GM12874 (cell line): Measurements from ENCODE around the gene GMPR.

Source experiments
- TF ChIP-seq, protein P1 (sequence below): IDR thresholded peaks from 2 replicates; pipeline ENCODE4 v1.5.1; 2011; ENCODE audit warnings: low read depth, mild to moderate bottlenecking, control low read depth, low read length, moderate library complexity; ENCODE audit not compliant: insufficient read depth

The GMPR gene

DNA sequence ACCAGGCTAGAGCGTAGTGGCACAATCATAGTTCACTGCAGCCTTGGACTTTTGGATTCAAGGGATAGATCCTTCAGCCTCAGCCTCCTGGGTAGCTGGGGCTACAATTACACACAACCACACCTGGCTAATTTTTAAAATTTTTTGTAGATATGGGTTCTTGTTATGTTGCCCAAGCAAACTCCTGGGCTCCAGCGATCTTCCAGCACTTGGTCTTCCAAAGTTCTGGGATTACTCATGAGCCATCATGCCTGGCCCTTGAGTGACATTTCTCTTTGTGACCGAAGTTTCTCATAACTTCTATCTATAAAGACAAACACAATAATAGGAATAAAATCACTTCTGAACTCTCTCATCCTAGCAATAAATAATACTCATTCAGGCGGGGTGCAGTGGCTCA lies 26.1 kb upstream of the GMPR start:
- TF ChIP-seq, protein P1, sequence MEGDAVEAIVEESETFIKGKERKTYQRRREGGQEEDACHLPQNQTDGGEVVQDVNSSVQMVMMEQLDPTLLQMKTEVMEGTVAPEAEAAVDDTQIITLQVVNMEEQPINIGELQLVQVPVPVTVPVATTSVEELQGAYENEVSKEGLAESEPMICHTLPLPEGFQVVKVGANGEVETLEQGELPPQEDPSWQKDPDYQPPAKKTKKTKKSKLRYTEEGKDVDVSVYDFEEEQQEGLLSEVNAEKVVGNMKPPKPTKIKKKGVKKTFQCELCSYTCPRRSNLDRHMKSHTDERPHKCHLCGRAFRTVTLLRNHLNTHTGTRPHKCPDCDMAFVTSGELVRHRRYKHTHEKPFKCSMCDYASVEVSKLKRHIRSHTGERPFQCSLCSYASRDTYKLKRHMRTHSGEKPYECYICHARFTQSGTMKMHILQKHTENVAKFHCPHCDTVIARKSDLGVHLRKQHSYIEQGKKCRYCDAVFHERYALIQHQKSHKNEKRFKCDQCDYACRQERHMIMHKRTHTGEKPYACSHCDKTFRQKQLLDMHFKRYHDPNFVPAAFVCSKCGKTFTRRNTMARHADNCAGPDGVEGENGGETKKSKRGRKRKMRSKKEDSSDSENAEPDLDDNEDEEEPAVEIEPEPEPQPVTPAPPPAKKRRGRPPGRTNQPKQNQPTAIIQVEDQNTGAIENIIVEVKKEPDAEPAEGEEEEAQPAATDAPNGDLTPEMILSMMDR: no peak

DNA sequence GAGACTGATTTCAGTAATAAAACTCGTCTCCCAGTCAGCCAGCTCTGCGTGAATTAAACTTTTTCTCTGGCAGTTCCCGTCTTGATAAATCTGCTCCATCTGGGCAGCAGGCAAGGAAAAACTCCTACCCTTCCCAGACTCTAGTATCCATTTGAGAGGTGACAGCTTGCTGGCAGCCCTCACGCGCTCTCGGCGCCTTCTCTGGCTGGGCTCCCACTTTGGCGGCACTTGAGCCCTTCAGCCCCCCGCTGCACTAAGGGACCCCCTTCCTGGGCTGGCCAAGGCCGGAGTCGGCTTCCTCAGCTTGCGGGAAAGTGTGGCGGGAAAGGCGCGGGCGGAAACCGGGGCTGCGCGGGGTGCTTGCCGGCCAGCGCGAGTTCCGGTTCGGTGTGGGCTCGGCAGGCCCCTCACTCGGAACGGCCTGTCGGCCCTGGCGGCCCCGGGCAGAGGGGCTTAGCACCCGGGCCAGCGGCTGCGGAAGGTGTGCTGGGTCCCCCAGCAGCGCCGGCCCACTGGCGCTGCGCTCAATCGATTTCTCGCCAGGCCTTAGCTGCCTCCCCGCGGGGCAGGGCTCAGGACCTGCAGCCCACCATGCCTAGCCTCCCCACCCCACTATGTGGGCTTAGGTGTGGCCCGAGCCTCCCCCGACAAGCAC lies 21.8 kb upstream of the GMPR start:
- TF ChIP-seq, protein P1: no peak

DNA sequence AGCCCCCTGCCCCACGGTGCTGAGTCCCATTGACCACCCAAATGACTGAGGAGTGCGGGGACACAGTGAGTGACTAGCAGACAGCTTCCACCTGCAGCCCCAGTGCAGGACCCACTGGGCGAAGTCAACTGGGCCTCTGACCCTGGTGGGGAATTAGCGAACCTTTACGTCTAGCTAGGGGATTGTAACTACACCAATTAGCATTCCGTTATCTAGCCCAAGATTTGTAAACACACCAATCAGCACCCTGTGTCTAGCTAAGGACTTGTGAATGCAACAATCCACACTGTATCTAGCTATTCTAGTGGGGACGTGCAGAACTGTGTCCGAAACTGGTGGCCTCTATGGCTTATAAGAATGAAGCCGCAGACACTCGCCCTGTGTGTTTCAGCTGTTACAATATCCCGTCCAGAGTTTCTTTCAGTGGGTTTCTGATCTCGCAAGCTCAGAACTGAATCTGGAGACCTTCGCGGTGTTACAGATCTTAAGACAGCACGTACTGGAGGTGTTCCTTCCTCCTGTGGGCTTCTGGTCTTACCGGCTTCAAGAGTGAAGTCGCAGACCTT lies 21.1 kb upstream of the GMPR start:
- TF ChIP-seq, protein P1: no peak

DNA sequence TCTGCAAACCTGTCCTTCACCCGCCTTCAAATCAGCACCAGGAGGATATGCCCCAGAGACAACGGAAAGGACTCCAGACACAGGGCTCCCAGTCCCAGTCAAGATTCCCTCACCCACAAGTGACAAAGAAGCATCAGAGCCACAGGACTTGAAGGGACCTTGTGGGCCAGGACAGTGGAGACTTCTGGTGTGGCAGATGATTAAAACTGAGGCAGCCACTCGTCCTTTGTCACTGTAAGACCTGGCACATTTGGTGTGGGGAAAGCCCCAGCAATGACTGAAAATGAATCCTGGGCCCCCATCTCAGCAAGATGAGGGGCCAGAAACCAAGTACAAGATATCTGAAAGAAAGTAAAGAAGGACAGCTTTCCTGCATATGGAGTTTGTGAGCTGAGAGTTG lies 15.6 kb upstream of the GMPR start:
- TF ChIP-seq, protein P1: no peak

DNA sequence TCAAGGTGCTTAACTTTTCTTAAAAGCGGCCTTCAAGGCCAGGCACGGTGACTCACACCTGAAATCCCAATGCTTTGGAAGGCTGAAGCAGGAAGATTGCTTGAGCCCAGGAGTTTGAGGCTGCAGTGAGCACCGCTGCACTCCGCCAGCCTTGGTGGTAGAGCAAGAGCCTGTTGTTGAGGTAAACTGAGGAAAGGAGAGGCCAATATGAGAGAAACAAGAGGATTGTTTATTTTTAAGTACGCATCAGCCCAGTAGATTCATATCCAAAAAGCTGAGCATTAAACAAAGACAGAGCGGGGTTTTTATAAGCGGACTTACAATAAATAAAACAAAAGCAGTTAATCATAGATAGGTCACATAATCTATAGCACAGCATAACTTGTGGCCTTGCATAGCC lies 15.0 kb upstream of the GMPR start:
- TF ChIP-seq, protein P1: no peak

DNA sequence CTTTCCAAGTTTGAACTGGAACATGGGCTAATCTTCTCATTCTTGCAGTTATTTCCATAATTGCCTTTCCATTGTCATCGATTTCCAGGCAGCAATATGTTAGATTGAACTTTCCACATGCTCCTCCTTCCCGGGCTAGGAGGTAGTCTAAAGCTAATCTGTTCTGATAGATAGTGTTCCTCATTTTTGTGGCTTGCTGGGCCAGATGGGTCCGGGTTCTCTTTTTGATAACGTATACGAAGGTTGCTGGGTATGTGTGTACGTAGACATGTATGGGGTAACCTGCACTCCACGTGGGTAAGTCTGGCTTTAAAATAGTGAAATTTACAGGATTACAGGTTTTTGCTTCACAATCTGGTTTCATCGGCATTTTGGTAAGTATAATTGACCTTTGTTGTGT lies 14.0 kb upstream of the GMPR start:
- TF ChIP-seq, protein P1: no peak

DNA sequence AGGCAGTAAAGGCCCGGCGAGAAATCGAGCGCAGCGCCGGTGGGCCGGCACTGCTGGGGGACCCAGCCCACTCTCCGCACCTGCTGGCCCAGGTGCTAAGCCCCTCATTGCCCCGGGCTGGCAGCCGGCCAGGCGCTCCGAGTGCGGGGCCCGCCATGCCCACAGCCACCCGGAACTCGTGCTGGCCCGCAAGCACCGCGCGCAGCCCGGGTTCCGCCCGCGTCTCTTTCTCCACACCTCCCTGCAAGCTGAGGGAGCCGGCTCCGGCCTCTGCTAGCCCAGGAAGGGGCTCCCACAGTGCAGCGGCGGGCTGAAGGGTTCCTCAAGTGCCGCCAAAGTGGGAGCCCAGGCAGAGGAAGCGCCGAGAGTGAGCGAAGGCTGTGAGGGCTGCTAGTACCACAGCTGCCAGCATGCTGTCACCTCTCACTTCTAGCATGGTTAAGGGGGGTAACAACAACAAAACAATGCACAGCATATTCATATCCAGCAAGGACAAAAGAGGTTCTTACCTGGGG lies 11.3 kb upstream of the GMPR start:
- TF ChIP-seq, protein P1: no peak
